Activated T-cell treated with anti-CD3 and anti-CD28 coated beads, Interleukin-2, amount 50 U/mL, for 72 hours (primary cell): Measurements from ENCODE around the gene LRBA. TPM values are rescaled to one million over a fixed set of nuclear protein-coding genes. Genes with fewer than 3 reads are reported as not detected.
"Not testable (repeated sequence)": the region's sequence is repeated elsewhere in the genome, so short reads cannot be mapped to it uniquely, and the experiment has no call there.

ENCODE experiments used
- ATAC-seq, 2 donors: fragments of 150-1000 bp; cut with Tn5 transposase; replicated peaks in 1 of 2; 2 replicates each; pipeline ENCODE4 v1.10.0; 2021; ENCODE audit warnings: moderate library complexity in 2 of 2, mild to moderate bottlenecking in 1 of 2
- DNase-seq, 2 donors: peaks; one replicate each; pipeline ENCODE4 v3.0.0; 2021 to 2022; ENCODE audit warnings: mixed read lengths in 1 of 2
- H3K27ac Mint-ChIP-seq: one replicate; pipeline ENCODE4 v1.8.0; 2022; ENCODE audit warnings: mild to moderate bottlenecking, moderate library complexity, mixed read lengths
- H3K27me3 Mint-ChIP-seq: one replicate; pipeline ENCODE4 v1.8.0; 2022; ENCODE audit warnings: low read depth, mixed read lengths
- H3K36me3 Mint-ChIP-seq, 2 donors: one replicate each; pipeline ENCODE4 v1.8.0; 2022; ENCODE audit warnings: mixed read lengths in 2 of 2, mild to moderate bottlenecking in 1 of 2; ENCODE audit not compliant: insufficient read depth in 2 of 2
- H3K4me1 Mint-ChIP-seq: one replicate; pipeline ENCODE4 v1.8.0; 2022; ENCODE audit warnings: low read depth, mixed read lengths
- H3K4me3 Mint-ChIP-seq, 2 donors: one replicate each; pipeline ENCODE4 v1.8.0; 2022; ENCODE audit warnings: mild to moderate bottlenecking in 2 of 2, mixed read lengths in 2 of 2, moderate library complexity in 2 of 2
- H3K9me3 Mint-ChIP-seq, 2 donors: one replicate each; pipeline ENCODE4 v1.8.0; 2022; ENCODE audit warnings: mixed read lengths in 2 of 2
- total RNA-seq, 2 donors: library from RNA; stranded (reverse); gene quantifications; one replicate each; pipeline ENCODE4 v1.2.3, GENCODE V29; 2022

LRBA gene
- total RNA-seq, 2 donors from 2014 or later: 46.3 to 56.6 TPM

- H3K27me3 Mint-ChIP-seq: no peaks in the 10 kb centered on the region
- peaks cover 16 to 37% of the 10 kb centered on the region in 2 donors for H3K36me3 Mint-ChIP-seq
- peaks cover 53% of the 10 kb centered on the region for H3K4me1 Mint-ChIP-seq
- peak; percentile 76 to 84 for ATAC-seq
- H3K4me3 Mint-ChIP-seq: no peak overlapping the region
- H3K9me3 Mint-ChIP-seq: peaks cover 11 to 15% of the 10 kb centered on the region in 2 donors
- peak; percentile 50 to 68 for DNase-seq
- H3K27ac Mint-ChIP-seq: no peak overlapping the region
These were observed 54.3 kb downstream of the LRBA start for GRCh38 chr4:150960818-150961217.

- H3K27ac Mint-ChIP-seq: no peak overlapping the region
- no peaks in the 10 kb centered on the region for H3K27me3 Mint-ChIP-seq
- ATAC-seq (no peak), DNase-seq (no peak)
- peaks cover 51% of the 10 kb centered on the region for H3K4me1 Mint-ChIP-seq
- H3K4me3 Mint-ChIP-seq: no peak overlapping the region
- H3K36me3 Mint-ChIP-seq: peaks cover 16 to 39% of the 10 kb centered on the region in 2 donors
- H3K9me3 Mint-ChIP-seq: peaks cover 11 to 15% of the 10 kb centered on the region in 2 donors
These were observed 55.0 kb downstream of the LRBA start for GRCh38 chr4:150960079-150960478.

- not testable (repeated sequence) for H3K27ac Mint-ChIP-seq, H3K4me3 Mint-ChIP-seq, H3K27me3 Mint-ChIP-seq, ATAC-seq, DNase-seq
- Mint-ChIP-seq H3K9me3 (peaks cover 12 to 16% of the 10 kb centered on the region in 2 donors), H3K4me1 (peaks cover 51% of the 10 kb centered on the region), H3K36me3 (peaks cover 18 to 40% of the 10 kb centered on the region in 2 donors)
These were observed 57.1 kb downstream of the LRBA start for GRCh38 chr4:150957981-150958380.

- not testable (repeated sequence) for DNase-seq, ATAC-seq, H3K4me3 Mint-ChIP-seq, H3K27me3 Mint-ChIP-seq
- H3K27ac Mint-ChIP-seq: peak overlapping the region; percentile 17
- H3K36me3 Mint-ChIP-seq: peaks cover 18 to 44% of the 10 kb centered on the region in 2 donors
- peaks cover 52% of the 10 kb centered on the region for H3K4me1 Mint-ChIP-seq
- H3K9me3 Mint-ChIP-seq: peaks cover 12 to 16% of the 10 kb centered on the region in 2 donors
These were observed 58.0 kb downstream of the LRBA start for GRCh38 chr4:150957095-150957494.

- not testable (repeated sequence) for DNase-seq, ATAC-seq, H3K27ac Mint-ChIP-seq, H3K4me3 Mint-ChIP-seq, H3K27me3 Mint-ChIP-seq
- H3K9me3 Mint-ChIP-seq: peaks cover 11 to 12% of the 10 kb centered on the region in 2 donors
- H3K4me1 Mint-ChIP-seq: peaks cover 48% of the 10 kb centered on the region
- H3K36me3 Mint-ChIP-seq: peaks cover 14 to 38% of the 10 kb centered on the region in 2 donors
These were observed 61.2 kb downstream of the LRBA start for GRCh38 chr4:150953916-150954315.

GRCh38 chr4:150952167-150952845 is 62.8 kb downstream of the LRBA start:
- Mint-ChIP-seq H3K36me3 (peaks cover 5 to 25% of the 10 kb centered on the region in 2 donors), H3K27ac (no peak overlapping the region), H3K4me3 (peak overlapping the region; percentile 19 to 25), H3K9me3 (peaks cover 5 to 6% of the 10 kb centered on the region in 2 donors), H3K27me3 (no peaks in the 10 kb centered on the region), H3K4me1 (peaks cover 55% of the 10 kb centered on the region)
- ATAC-seq (peak in 1 of 2 donors; percentile 70), DNase-seq (no peak)

- DNase-seq (no peak), ATAC-seq (no peak)
- H3K27me3 Mint-ChIP-seq: no peaks in the 10 kb centered on the region
- H3K4me3 Mint-ChIP-seq: no peak overlapping the region
- H3K4me1 Mint-ChIP-seq: peaks cover 48% of the 10 kb centered on the region
- peaks cover 1% of the 10 kb centered on the region in 2 donors for H3K9me3 Mint-ChIP-seq
- H3K36me3 Mint-ChIP-seq: peaks cover 1 to 10% of the 10 kb centered on the region in 2 donors
- H3K27ac Mint-ChIP-seq: no peak overlapping the region
These were observed 64.3 kb downstream of the LRBA start for GRCh38 chr4:150950657-150951288.

GRCh38 chr4:150949943-150950342 is 65.1 kb downstream of the LRBA start:
- no peak for DNase-seq
- Mint-ChIP-seq H3K36me3 (peaks cover 0 to 6% of the 10 kb centered on the region in 2 donors), H3K27me3 (no peaks in the 10 kb centered on the region), H3K27ac (no peak overlapping the region), H3K9me3 (no peaks in the 10 kb centered on the region), H3K4me1 (peaks cover 45% of the 10 kb centered on the region), H3K4me3 (no peak overlapping the region)
- ATAC-seq: no peak

GRCh38 chr4:150949342-150949741 is 65.7 kb downstream of the LRBA start:
- DNase-seq: no peak
- peaks cover 49% of the 10 kb centered on the region for H3K4me1 Mint-ChIP-seq
- H3K27ac Mint-ChIP-seq: no peak overlapping the region
- no peak overlapping the region for H3K4me3 Mint-ChIP-seq
- H3K27me3 Mint-ChIP-seq: no peaks in the 10 kb centered on the region
- ATAC-seq: no peak
- H3K9me3 Mint-ChIP-seq: no peaks in the 10 kb centered on the region
- H3K36me3 Mint-ChIP-seq: peaks cover 0 to 6% of the 10 kb centered on the region in 2 donors

GRCh38 chr4:150948710-150949109 is 66.4 kb downstream of the LRBA start:
- Mint-ChIP-seq H3K4me3 (no peak overlapping the region), H3K4me1 (peaks cover 54% of the 10 kb centered on the region), H3K36me3 (peaks cover 0 to 6% of the 10 kb centered on the region in 2 donors), H3K9me3 (no peaks in the 10 kb centered on the region), H3K27me3 (no peaks in the 10 kb centered on the region), H3K27ac (no peak overlapping the region)
- ATAC-seq (no peak), DNase-seq (no peak)

GRCh38 chr4:150948074-150948473 is 67.0 kb downstream of the LRBA start:
- no peak for DNase-seq
- Mint-ChIP-seq H3K36me3 (peaks cover 0 to 5% of the 10 kb centered on the region in 2 donors), H3K9me3 (no peaks in the 10 kb centered on the region), H3K27ac (no peak overlapping the region), H3K4me1 (peaks cover 57% of the 10 kb centered on the region), H3K4me3 (no peak overlapping the region), H3K27me3 (no peaks in the 10 kb centered on the region)
- no peak for ATAC-seq

- H3K27ac Mint-ChIP-seq: no peak overlapping the region
- DNase-seq: no peak
- H3K27me3 Mint-ChIP-seq: no peaks in the 10 kb centered on the region
- ATAC-seq: no peak
- H3K4me3 Mint-ChIP-seq: no peak overlapping the region
- H3K36me3 Mint-ChIP-seq: no peaks in the 10 kb centered on the region
- no peaks in the 10 kb centered on the region for H3K9me3 Mint-ChIP-seq
- peaks cover 63% of the 10 kb centered on the region for H3K4me1 Mint-ChIP-seq
These were observed 70.4 kb downstream of the LRBA start for GRCh38 chr4:150944660-150945059.

GRCh38 chr4:150943818-150944217 is 71.3 kb downstream of the LRBA start:
- no peaks in the 10 kb centered on the region for H3K9me3 Mint-ChIP-seq
- peak overlapping the region in 1 of 2 donors; percentile 35 for H3K4me3 Mint-ChIP-seq
- no peaks in the 10 kb centered on the region for H3K27me3 Mint-ChIP-seq
- H3K27ac Mint-ChIP-seq: no peak overlapping the region
- no peaks in the 10 kb centered on the region for H3K36me3 Mint-ChIP-seq
- no peak for DNase-seq
- H3K4me1 Mint-ChIP-seq: peaks cover 69% of the 10 kb centered on the region
- ATAC-seq: peak; percentile 71 to 93
